Subcutaneous adipose tissue (tissue), 4 donors: Measurements from ENCODE around the gene PCYT2. TPM values are rescaled to one million over a fixed set of nuclear protein-coding genes. Genes with fewer than 3 reads are reported as not detected.

Experiments used
- total RNA-seq, 4 donors: library from RNA; depleted of rRNA; stranded (reverse); fragments of >200 nt; gene quantifications; one replicate each; pipeline ENCODE4 v1.1.0, GENCODE V29; 2016
- TF ChIP-seq, protein P1 (sequence below): fragments of 450-650 bp; IDR thresholded peaks from one replicate; pipeline ENCODE4 v1.5.1; 2016; ENCODE audit warnings: low read depth, mild to moderate bottlenecking, control low read depth, antibody characterized with exemption, moderate library complexity

The PCYT2 gene
- total RNA-seq, 4 donors from 2014 or later = 23.8 to 130 (median 39.7) TPM

DNA sequence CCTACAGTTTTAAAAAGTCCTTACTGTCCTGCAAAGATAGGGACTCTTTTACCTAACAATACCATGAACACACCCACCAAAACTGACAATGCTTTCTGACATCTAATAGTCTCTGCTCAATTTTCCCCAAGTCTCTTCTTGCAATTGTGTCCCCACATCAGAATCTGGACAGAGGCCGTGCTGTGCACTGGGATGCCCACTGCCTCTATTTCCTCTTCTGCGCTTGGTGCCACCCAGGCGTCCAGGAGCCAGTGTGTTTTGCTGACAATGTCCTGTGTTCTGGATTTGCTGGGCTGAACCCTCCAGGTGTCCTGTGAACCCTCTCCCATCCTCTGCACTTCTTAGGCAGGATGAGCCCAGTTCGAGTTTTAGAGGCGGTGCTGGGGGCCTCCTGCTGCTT is 33.6 kb downstream of the PCYT2 start:
- TF ChIP-seq, protein P1, sequence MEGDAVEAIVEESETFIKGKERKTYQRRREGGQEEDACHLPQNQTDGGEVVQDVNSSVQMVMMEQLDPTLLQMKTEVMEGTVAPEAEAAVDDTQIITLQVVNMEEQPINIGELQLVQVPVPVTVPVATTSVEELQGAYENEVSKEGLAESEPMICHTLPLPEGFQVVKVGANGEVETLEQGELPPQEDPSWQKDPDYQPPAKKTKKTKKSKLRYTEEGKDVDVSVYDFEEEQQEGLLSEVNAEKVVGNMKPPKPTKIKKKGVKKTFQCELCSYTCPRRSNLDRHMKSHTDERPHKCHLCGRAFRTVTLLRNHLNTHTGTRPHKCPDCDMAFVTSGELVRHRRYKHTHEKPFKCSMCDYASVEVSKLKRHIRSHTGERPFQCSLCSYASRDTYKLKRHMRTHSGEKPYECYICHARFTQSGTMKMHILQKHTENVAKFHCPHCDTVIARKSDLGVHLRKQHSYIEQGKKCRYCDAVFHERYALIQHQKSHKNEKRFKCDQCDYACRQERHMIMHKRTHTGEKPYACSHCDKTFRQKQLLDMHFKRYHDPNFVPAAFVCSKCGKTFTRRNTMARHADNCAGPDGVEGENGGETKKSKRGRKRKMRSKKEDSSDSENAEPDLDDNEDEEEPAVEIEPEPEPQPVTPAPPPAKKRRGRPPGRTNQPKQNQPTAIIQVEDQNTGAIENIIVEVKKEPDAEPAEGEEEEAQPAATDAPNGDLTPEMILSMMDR = no peak

DNA sequence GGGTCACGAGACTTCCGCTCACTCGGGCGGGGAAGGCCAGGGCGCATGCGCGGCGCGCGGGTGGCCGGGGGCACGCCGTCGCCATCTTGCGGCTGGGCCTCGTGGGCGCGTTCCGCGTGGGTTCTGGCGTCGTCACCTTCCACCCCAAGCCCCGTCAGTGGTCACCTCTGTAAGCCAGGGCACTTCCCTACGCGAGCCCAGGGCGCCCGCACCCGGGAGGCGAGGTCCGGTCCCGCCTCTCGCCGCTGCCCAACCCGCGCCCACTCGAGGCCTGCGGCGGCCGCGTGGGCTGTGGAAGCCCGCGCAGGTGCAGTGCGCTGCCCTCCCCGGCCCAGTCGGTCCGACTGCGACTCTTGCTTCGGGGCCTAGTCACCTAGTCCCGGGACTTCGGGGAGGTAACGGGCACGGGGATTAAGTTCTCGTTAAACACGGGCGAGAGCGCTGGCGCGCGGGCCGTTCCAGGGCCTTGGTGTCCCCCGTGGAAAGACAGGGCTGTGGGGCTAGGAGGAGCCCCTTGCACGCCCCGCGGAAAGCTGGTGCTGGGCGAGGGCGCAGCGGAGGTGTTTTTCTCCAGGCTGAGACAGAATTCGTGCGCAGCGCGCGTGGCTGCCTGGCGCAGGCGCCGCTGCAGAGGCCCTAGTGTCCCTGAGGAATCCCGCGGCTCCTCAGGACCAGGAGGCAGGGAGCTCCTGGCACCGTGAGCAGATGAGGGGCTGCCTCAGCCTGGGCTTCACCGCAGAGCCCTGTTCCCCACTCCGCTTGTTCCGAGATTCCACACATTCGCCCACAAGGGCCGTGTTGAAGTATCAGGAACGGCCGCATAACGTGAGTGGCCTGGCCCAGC is 39.6 kb downstream of the PCYT2 start:
- TF ChIP-seq, protein P1 = no peak

DNA sequence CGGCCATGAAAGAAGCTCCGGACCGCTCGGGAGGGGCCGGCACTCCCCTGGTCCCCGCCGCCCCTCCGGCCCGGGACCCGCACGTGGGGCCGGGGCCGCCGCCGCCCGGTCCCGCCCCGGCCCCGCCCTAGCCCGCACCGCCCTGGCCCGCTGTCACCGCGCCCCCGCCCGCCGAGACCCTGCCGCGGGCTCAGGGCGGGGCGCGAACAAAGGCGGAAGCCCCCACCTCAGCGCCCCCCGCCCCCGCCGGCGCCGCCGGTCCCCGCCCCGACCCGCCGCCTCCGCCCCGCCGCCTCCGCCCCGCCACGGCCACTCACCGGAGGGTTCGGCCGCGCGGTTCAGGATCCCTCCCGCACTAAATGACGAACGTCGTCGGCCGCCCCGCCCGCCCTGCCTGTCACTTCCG is 40.2 kb downstream of the PCYT2 start, which contains the start of gene ARHGDIA:
TSS of gene ARHGDIA (minus strand) at position 357 of the 406 bp plus-strand sequence. CDS start 1,407 bp downstream, outside the sequence.
- TF ChIP-seq, protein P1 = no peak

DNA sequence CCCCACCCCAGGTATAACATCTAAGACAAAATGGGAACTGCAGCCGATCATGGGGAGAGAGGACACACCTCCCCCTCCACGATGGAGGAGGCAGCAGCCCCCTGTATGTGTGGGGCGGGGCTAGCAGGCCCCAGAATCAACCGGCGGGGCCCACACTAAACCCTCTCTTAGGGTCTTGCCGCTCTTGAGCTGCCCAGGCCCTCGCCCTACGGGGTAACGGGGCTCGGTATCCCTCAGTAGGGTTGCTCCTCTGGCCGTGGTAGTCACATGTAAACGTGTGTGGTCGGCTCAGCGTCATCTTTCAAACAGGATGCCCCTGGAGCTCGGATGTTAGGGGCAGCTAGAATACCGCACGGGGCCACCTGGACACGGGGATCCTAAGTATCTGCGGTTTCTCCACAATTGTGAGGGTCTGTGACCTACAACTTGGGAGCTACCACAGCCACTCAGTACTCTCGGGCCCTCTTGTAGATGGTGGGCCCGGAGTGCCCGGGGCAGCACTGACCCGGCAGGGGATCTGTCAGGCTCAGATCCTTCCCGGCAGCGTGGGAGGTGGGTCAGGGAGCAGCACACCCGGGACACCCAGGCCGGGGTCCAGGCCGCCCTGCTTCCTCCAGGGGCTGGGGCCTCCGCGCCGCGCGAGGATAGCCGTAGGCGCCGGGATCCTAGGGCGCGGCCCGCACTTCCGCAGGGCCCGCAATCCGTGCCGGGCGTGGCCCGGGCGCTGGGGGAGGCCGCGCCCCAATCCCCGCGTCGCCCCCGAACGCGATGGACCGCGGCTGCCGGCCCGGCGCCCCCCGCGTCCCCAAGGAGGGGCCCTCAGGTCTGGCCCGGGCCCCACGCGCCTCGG is 40.8 kb downstream of the PCYT2 start:
- TF ChIP-seq, protein P1 = no peak

DNA sequence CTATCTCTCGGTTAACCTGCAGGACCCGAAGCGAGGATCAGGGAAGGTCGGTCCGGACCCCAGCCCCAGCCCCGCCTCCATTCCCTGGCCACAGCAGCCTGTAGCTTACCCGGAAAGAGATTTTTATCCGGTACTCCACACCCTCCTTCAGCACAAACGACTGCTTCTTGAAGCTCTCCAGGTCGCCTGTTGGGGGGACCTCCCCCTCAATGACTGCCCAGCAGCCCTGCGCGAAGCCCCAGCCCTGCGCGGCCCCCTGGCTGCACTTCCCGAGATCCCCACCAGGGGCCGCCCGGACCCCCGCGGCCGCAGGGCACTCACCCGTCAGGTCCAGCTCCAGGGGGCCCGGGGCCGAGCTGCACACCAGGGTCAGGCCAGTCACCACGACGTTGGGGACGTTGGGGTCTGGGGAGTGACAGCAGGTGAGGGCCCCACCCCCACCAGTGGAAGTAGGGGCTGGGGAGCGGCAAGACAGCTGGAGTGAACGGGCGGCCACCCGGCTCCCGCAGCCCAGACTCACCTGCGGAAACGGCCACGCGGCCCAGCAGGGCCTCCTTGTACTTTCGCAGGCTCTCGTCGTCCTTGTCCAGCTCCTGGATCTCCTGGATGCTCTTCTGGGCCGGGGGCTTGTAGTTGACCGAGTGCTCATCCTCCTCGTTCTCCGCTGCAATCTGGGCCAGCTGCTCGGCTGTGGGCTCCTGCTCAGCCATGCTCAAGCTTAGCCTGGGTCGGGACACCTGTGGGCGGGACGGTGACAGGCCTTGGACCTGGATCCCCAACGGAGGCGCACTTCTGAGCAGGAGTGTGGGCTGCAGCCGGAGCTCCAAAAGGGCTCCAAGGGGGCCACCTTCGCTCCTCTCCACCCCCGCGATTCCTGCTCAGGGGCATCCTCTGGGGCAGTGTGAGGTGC is 41.7 kb downstream of the PCYT2 start:
- TF ChIP-seq, protein P1 = no peak

DNA sequence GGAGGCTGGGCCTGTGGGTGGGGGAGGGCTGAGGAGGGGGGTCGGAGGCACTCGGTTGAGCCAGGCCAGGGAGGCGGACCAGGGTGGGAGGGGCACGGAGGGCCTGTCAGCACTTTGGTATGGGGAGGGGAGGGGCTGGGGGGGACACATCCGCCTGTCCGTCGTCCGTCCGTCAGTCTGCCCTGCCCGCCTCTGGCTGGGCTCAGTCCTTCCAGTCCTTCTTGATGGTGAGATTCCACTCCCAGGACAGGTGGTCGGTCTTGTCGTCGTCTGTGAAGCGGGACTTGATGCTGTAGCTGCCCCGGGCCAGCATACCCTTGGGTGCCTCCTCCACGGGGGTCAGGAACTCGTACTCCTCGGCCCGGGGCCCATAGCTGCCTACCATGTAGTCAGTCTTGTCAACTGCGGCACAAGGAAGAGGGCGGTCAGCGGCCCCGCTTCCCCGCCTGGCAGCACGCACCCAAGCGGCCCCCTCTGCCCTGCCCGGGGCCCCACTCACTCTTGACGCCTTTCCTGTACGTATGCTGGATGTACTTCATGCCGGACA is 42.5 kb downstream of the PCYT2 start:
- TF ChIP-seq, protein P1 = no peak
